HepG2 (cell line): ENCODE data around the gene SS18L1. TPM values are rescaled to one million over a fixed set of nuclear protein-coding genes. Genes with fewer than 3 reads are reported as not detected.

Experiments
- E2F1 ChIP-seq: sonication (generic); formaldehyde crosslinking; IDR thresholded peaks from 2 replicates; pipeline ENCODE4 v1.5.0; 2020; ENCODE audit warnings: missing genetic modification reagents
- FOXA1 ChIP-seq, 2 experiments: fragments of 450-650 bp in 1 of 2; sonication (generic) in 1 of 2; formaldehyde crosslinking in 1 of 2; IDR thresholded peaks; 2 replicates each; pipeline versions ENCODE4 v1.4.0 to v1.6.1; 2016 to 2020; ENCODE audit warnings: missing genetic modification reagents in 1 of 2
- FOXK1 ChIP-seq: sonication (generic); formaldehyde crosslinking; IDR thresholded peaks from 2 replicates; pipeline ENCODE4 v1.4.0; 2020; ENCODE audit warnings: low read depth, missing genetic modification reagents, borderline replicate concordance
- HBP1 ChIP-seq: IDR thresholded peaks from 2 replicates; pipeline ENCODE4 v1.6.1; 2016; ENCODE audit warnings: low read depth, control low read depth
- HMG20A ChIP-seq: IDR thresholded peaks from 2 replicates; pipeline ENCODE4 v1.6.1; 2016; ENCODE audit warnings: borderline replicate concordance
- HNRNPK ChIP-seq: fragments of 200-400 bp; formaldehyde crosslinking; IDR thresholded peaks from 2 replicates; pipeline ENCODE4 v1.6.1; 2018; ENCODE audit warnings: low read length, low read depth, moderate library complexity, mild to moderate bottlenecking; ENCODE audit not compliant: poor library complexity, severe bottlenecking
- JDP2 ChIP-seq: sonication (generic); formaldehyde crosslinking; IDR thresholded peaks from 2 replicates; pipeline ENCODE4 v1.8.1; 2022; ENCODE audit warnings: missing genetic modification reagents, borderline replicate concordance
- KLF11 ChIP-seq: IDR thresholded peaks from 2 replicates; pipeline ENCODE4 v1.6.1; 2016; ENCODE audit warnings: missing compliant biosample characterization
- KMT2A ChIP-seq: sonication (generic); formaldehyde crosslinking; IDR thresholded peaks from 2 replicates; pipeline ENCODE4 v1.4.0; 2020; ENCODE audit warnings: missing genetic modification reagents
- SKI ChIP-seq: fragments of 450-650 bp; IDR thresholded peaks from one replicate; pipeline ENCODE4 v1.6.1; 2018; ENCODE audit warnings: mild to moderate bottlenecking; ENCODE audit not compliant: partially characterized antibody
- SNAI1 ChIP-seq: sonication (generic); formaldehyde crosslinking; IDR thresholded peaks from 2 replicates; pipeline ENCODE4 v1.5.0; 2020; ENCODE audit warnings: mild to moderate bottlenecking, missing genetic modification reagents, borderline replicate concordance
- SP5 ChIP-seq: IDR thresholded peaks from 2 replicates; pipeline ENCODE4 v1.6.1; 2016; ENCODE audit warnings: low read depth, borderline replicate concordance
- TAF1 ChIP-seq: sonication (generic); formaldehyde crosslinking; IDR thresholded peaks from 2 replicates; pipeline ENCODE4 v1.4.0; 2020; ENCODE audit warnings: missing genetic modification reagents
- TOPORS ChIP-seq: sonication (generic); formaldehyde crosslinking; IDR thresholded peaks from 2 replicates; pipeline ENCODE4 v1.8.0; 2023; ENCODE audit warnings: mild to moderate bottlenecking, missing genetic modification reagents
- ZBTB21 ChIP-seq: sonication (generic); formaldehyde crosslinking; IDR thresholded peaks from 2 replicates; pipeline ENCODE4 v1.4.0; 2020; ENCODE audit warnings: missing genetic modification reagents
- ZBTB8A ChIP-seq: sonication (generic); formaldehyde crosslinking; IDR thresholded peaks from 2 replicates; pipeline ENCODE4 v1.4.0; 2020; ENCODE audit warnings: mild to moderate bottlenecking, low read depth, missing genetic modification reagents, borderline replicate concordance
- ZNF224 ChIP-seq: sonication (generic); formaldehyde crosslinking; IDR thresholded peaks from 2 replicates; pipeline ENCODE4 v1.5.0; 2020; ENCODE audit warnings: mild to moderate bottlenecking, missing genetic modification reagents
- ZNF317 ChIP-seq: sonication (generic); formaldehyde crosslinking; IDR thresholded peaks from 2 replicates; pipeline ENCODE4 v1.5.0; 2020; ENCODE audit warnings: mild to moderate bottlenecking, missing genetic modification reagents
- ZNF484 ChIP-seq: sonication (generic); formaldehyde crosslinking; IDR thresholded peaks from 2 replicates; pipeline ENCODE4 v1.5.1; 2020; ENCODE audit warnings: mild to moderate bottlenecking, low read depth, missing genetic modification reagents, borderline replicate concordance
- polyA plus RNA-seq, 8 experiments: library from polyadenylated mRNA; depleted of rRNA in 3 of 8; stranded (reverse) in 7 of 8; unstranded in 1 of 8; fragments of >200 nt; fragmentation: Illumina TruSeq in 4 of 8; extraction: Trizol in 4 of 8; gene quantifications; 2 replicates each; pipeline versions ENCODE4 v1.2.1 to v1.2.3, GENCODE V29; 2011 to 2016; ENCODE audit warnings: low read depth in 4 of 8, missing spikeins in 1 of 8, mixed read lengths in 1 of 8; ENCODE audit not compliant: insufficient read depth in 1 of 8
- total RNA-seq, 5 experiments: library from RNA; depleted of rRNA; stranded (reverse); fragments of >200 nt; fragmentation: Illumina TruSeq; extraction: Trizol; gene quantifications; 2 replicates each; pipeline ENCODE4 v1.2.3, GENCODE V29; 2016; ENCODE audit warnings: low read depth in 1 of 5
- TF ChIP-seq, protein P1 (sequence below): sonication (generic); formaldehyde crosslinking; IDR thresholded peaks from 2 replicates; pipeline ENCODE4 v1.4.0; 2020; ENCODE audit warnings: missing genetic modification reagents
- TF ChIP-seq, protein P2 (sequence below): sonication (generic); formaldehyde crosslinking; IDR thresholded peaks from 2 replicates; pipeline ENCODE4 v1.4.0; 2020; ENCODE audit warnings: mild to moderate bottlenecking, missing genetic modification reagents

Gene SS18L1
- total and polyA plus RNA-seq, 2 of the 13 experiments (the other 11 are each of a cell fraction or from before 2014, with no cell fraction given): 17.8 to 27.6 TPM

DNA sequence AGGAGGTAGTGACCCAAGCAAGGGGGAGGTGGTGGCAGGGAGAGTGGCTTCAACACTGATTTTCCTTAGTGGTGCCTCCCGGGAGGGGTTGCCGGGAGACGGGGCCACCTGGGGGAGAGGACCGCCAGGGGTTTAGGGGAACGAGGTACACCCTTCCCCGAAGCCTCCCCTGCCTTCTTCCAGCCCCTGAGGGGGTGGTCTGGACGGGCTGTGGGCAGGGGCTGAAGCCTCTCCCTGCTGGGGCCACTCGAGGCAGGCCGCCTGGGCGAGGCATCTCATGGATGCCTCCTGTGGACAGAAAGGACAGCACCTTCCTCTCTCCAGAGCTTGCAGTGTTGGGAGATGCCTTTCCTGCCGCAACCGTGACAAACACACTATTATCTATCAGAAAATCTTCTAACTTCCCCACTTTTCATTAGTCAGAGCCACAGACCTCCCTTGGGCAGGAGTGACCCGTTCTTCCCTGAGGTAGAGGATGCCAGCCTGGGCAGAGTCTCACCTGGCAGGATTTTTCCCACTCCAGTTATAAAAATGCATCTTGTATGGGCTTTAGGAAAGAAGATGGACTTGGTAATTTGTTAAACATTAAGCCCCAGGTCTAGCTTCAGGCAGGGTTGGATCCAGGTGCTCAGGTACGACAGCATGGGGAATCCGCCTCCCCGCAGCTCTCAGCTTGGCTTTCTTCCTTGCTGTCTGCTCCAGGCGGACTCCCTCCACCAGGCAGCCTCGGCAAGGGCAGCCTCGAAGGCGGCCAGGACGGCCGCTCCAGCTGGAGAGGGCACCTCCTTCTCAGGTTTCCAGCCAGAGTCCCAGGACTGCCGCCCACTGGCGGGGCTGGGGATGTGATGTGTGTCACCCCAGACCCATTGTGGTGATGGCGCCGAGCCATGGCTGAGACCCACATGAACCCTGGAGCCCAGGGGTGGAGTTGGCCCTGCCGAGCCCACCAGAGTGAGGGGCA lies 65.5 kb downstream of the SS18L1 start (continued):
- TF ChIP-seq, protein P1, sequence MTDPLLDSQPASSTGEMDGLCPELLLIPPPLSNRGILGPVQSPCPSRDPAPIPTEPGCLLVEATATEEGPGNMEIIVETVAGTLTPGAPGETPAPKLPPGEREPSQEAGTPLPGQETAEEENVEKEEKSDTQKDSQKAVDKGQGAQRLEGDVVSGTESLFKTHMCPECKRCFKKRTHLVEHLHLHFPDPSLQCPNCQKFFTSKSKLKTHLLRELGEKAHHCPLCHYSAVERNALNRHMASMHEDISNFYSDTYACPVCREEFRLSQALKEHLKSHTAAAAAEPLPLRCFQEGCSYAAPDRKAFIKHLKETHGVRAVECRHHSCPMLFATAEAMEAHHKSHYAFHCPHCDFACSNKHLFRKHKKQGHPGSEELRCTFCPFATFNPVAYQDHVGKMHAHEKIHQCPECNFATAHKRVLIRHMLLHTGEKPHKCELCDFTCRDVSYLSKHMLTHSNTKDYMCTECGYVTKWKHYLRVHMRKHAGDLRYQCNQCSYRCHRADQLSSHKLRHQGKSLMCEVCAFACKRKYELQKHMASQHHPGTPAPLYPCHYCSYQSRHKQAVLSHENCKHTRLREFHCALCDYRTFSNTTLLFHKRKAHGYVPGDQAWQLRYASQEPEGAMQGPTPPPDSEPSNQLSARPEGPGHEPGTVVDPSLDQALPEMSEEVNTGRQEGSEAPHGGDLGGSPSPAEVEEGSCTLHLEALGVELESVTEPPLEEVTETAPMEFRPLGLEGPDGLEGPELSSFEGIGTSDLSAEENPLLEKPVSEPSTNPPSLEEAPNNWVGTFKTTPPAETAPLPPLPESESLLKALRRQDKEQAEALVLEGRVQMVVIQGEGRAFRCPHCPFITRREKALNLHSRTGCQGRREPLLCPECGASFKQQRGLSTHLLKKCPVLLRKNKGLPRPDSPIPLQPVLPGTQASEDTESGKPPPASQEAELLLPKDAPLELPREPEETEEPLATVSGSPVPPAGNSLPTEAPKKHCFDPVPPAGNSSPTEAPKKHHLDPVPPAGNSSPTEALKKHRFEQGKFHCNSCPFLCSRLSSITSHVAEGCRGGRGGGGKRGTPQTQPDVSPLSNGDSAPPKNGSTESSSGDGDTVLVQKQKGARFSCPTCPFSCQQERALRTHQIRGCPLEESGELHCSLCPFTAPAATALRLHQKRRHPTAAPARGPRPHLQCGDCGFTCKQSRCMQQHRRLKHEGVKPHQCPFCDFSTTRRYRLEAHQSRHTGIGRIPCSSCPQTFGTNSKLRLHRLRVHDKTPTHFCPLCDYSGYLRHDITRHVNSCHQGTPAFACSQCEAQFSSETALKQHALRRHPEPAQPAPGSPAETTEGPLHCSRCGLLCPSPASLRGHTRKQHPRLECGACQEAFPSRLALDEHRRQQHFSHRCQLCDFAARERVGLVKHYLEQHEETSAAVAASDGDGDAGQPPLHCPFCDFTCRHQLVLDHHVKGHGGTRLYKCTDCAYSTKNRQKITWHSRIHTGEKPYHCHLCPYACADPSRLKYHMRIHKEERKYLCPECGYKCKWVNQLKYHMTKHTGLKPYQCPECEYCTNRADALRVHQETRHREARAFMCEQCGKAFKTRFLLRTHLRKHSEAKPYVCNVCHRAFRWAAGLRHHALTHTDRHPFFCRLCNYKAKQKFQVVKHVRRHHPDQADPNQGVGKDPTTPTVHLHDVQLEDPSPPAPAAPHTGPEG (CRISPR knock-in tag): 0 out of 2 replicates have a peak, but pooled peaks have one; percentile 49
- TF ChIP-seq JDP2 (no peak), KMT2A (CRISPR knock-in tag) (no peak), TAF1 (CRISPR knock-in tag) (no peak; the same call in 1 of the 2 replicates), FOXK1 (CRISPR knock-in tag) (no peak), HMG20A (CRISPR knock-in tag) (no peak), HNRNPK (no peak), ZNF317 (CRISPR knock-in tag) (no peak), KLF11 (no peak), FOXA1 (IDR thresholded peaks at IDR 0.05) (no peak), FOXA1 (CRISPR knock-in tag; IDR thresholded peaks at IDR 0.05) (0 out of 2 replicates have a peak, but pooled peaks have one; percentile 4), E2F1 (CRISPR knock-in tag) (no peak), HBP1 (CRISPR knock-in tag) (no peak), SNAI1 (CRISPR knock-in tag) (no peak), ZNF224 (CRISPR knock-in tag) (peak; percentile 58; the same call in 1 of the 2 replicates), TOPORS (CRISPR knock-in tag) (no peak), ZBTB8A (CRISPR knock-in tag) (no peak), SKI (no peak), ZBTB21 (CRISPR knock-in tag) (no peak), SP5 (CRISPR knock-in tag) (no peak), ZNF484 (CRISPR knock-in tag) (no peak)
- TF ChIP-seq, protein P2, sequence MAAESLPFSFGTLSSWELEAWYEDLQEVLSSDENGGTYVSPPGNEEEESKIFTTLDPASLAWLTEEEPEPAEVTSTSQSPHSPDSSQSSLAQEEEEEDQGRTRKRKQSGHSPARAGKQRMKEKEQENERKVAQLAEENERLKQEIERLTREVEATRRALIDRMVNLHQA (CRISPR knock-in tag): no peak
